HG02759 (cell line): ENCODE measurements around the gene S100A13.
A peak's percentile ranks its signal among the peaks of the same experiment; 100 is the strongest.

Experiments used
- ATAC-seq: cut with Tn5 transposase; IDR thresholded peaks from one replicate; pipeline ENCODE4 v1.9.1; 2021; ENCODE audit warnings: mild to moderate bottlenecking, moderate library complexity; ENCODE audit not compliant: unreplicated experiment

S100A13 gene

GRCh38 chr1:153573351-153573750 is 54.0 kb downstream of the S100A13 start:
- ATAC-seq = no peak

- peak; percentile 59 for ATAC-seq
Measured at GRCh38 chr1:153572569-153573015, 54.7 kb downstream of the S100A13 start.

GRCh38 chr1:153571706-153572105 is 55.6 kb downstream of the S100A13 start:
- no peak for ATAC-seq

GRCh38 chr1:153570874-153571273 is 56.4 kb downstream of the S100A13 start:
- ATAC-seq = no peak

- no peak for ATAC-seq
Measured at GRCh38 chr1:153569465-153569864, 57.8 kb downstream of the S100A13 start.
